GM23338 (cell line): Measurements from ENCODE around the gene ANKRD40. TPM values are rescaled to one million over a fixed set of nuclear protein-coding genes. Genes with fewer than 3 reads are reported as not detected.
A peak's percentile ranks its signal among the peaks of the same experiment; 100 is the strongest.

Experiments
- ATAC-seq: fragments of 200-7000 bp; cut with Tn5 transposase; 3 replicates; pipeline ENCODE4 v1.9.1; 2020
- DNase-seq: peaks from one replicate; pipeline ENCODE4 v3.0.0-alpha.2; 2015; ENCODE audit warnings: low spot score
- H2AFZ ChIP-seq: fragments of 200-600 bp; sonication (generic); 2 replicates; pipeline ENCODE4 v1.8.0; 2016; ENCODE audit warnings: antibody characterized with exemption, mild to moderate bottlenecking, moderate library complexity
- H3F3A ChIP-seq: fragments of 200-600 bp; sonication (generic); replicated peaks from 2 replicates; pipeline ENCODE4 v1.8.0; 2017; ENCODE audit warnings: antibody characterized with exemption, mixed run types, low read depth
- H3K27ac ChIP-seq: fragments of 200-600 bp; sonication (generic); 2 replicates; pipeline ENCODE4 v1.6.1; 2016; ENCODE audit warnings: low read depth
- H3K27me3 ChIP-seq: fragments of 200-600 bp; sonication (generic); 2 replicates; pipeline ENCODE4 v1.8.0; 2016; ENCODE audit warnings: mild to moderate bottlenecking, mixed run types, moderate library complexity; ENCODE audit not compliant: insufficient read depth
- H3K36me3 ChIP-seq: fragments of 200-600 bp; sonication (generic); 2 replicates; pipeline ENCODE4 v1.8.0; 2016; ENCODE audit warnings: mild to moderate bottlenecking; ENCODE audit not compliant: insufficient read depth
- H3K4me1 ChIP-seq: fragments of 200-600 bp; sonication (generic); 2 replicates; pipeline ENCODE4 v1.8.0; 2016; ENCODE audit warnings: mild to moderate bottlenecking, moderate library complexity; ENCODE audit not compliant: insufficient read depth
- H3K4me2 ChIP-seq: fragments of 200-600 bp; sonication (generic); 2 replicates; pipeline ENCODE4 v1.7.1; 2017; ENCODE audit warnings: mixed run types
- H3K4me3 ChIP-seq: fragments of 200-600 bp; sonication (generic); 2 replicates; pipeline ENCODE4 v1.6.1; 2016; ENCODE audit warnings: mixed run types
- H3K79me2 ChIP-seq: fragments of 200-600 bp; sonication (generic); replicated peaks from 2 replicates; pipeline ENCODE4 v1.8.0; 2017; ENCODE audit warnings: mild to moderate bottlenecking; ENCODE audit not compliant: insufficient read depth
- H3K9me2 ChIP-seq: fragments of 200-600 bp; sonication (generic); 2 replicates; pipeline ENCODE4 v1.8.0; 2017; ENCODE audit not compliant: insufficient read depth
- H4K20me1 ChIP-seq: fragments of 200-600 bp; sonication (generic); replicated peaks from 2 replicates; pipeline ENCODE4 v1.8.0; 2017; ENCODE audit warnings: mild to moderate bottlenecking; ENCODE audit not compliant: insufficient read depth
- H3K27ac Mint-ChIP-seq: 2 replicates; pipeline ENCODE4 v1.8.0; 2020; ENCODE audit warnings: inconsistent platforms, mild to moderate bottlenecking, moderate library complexity, mixed read lengths
- H3K27me3 Mint-ChIP-seq: 3 replicates; pipeline ENCODE4 v1.8.0; 2022; ENCODE audit warnings: low read depth, mild to moderate bottlenecking, moderate library complexity, mixed read lengths, inconsistent platforms; ENCODE audit not compliant: insufficient read depth, poor library complexity
- H3K36me3 Mint-ChIP-seq: 3 replicates; pipeline ENCODE4 v1.8.0; 2021; ENCODE audit warnings: low read depth, mild to moderate bottlenecking, inconsistent platforms, moderate library complexity, mixed read lengths
- H3K4me1 Mint-ChIP-seq: 3 replicates; pipeline ENCODE4 v1.8.0; 2020; ENCODE audit warnings: mild to moderate bottlenecking, inconsistent platforms, mixed read lengths
- H3K4me3 Mint-ChIP-seq: 3 replicates; pipeline ENCODE4 v1.8.0; 2021; ENCODE audit warnings: moderate library complexity, mild to moderate bottlenecking, inconsistent platforms, mixed read lengths
- H3K9me3 Mint-ChIP-seq: 3 replicates; pipeline ENCODE4 v1.8.0; 2020; ENCODE audit warnings: moderate library complexity, mild to moderate bottlenecking, inconsistent platforms, mixed read lengths
- CREB1 ChIP-seq: fragments of 250-450 bp; sonication (Bioruptor Pico); IDR thresholded peaks from 2 replicates; pipeline ENCODE4 v1.5.0; 2020; ENCODE audit warnings: low read depth, mild to moderate bottlenecking, moderate library complexity
- CTCF ChIP-seq, 2 experiments: fragments of 200-600 bp in 1 of 2; sonication (generic) in 1 of 2; conservative IDR thresholded peaks; 2 replicates each; pipeline versions ENCODE4 v1.5.1 to v1.6.1; 2016 to 2017; ENCODE audit warnings: antibody characterized with exemption in 2 of 2, low read depth in 2 of 2, mild to moderate bottlenecking in 2 of 2, moderate library complexity in 1 of 2
- NANOG ChIP-seq: IDR thresholded peaks from 2 replicates; pipeline ENCODE4 v1.6.1; 2016; ENCODE audit warnings: antibody characterized with exemption, borderline replicate concordance
- ZNF114 ChIP-seq: fragments of 250-450 bp; sonication (Bioruptor Pico); IDR thresholded peaks from 2 replicates; pipeline ENCODE4 v1.5.0; 2020; ENCODE audit warnings: mild to moderate bottlenecking, moderate library complexity
- ZNF331 ChIP-seq: fragments of 250-450 bp; sonication (Bioruptor Pico); IDR thresholded peaks from 2 replicates; pipeline ENCODE4 v1.5.0; 2020; ENCODE audit warnings: low read depth, mild to moderate bottlenecking, moderate library complexity
- ZNF462 ChIP-seq: fragments of 250-450 bp; sonication (Bioruptor Pico); IDR thresholded peaks from 2 replicates; pipeline ENCODE4 v1.5.0; 2020; ENCODE audit warnings: mild to moderate bottlenecking, moderate library complexity
- polyA plus RNA-seq: library from polyadenylated mRNA; unstranded; fragments of >200 nt; fragmentation: Nextera tagmentation; extraction: Ambion mirVana; gene quantifications from 2 replicates; pipeline ENCODE4 v1.2.1, GENCODE V29; 2016
- total RNA-seq: library from RNA; depleted of rRNA; stranded (reverse); fragments of >200 nt; shearing (Covaris generic); gene quantifications from 2 replicates; pipeline ENCODE4 v1.2.3, GENCODE V29; 2014

ANKRD40 gene
- total and polyA plus RNA-seq, 2 experiments from 2014 or later = 19.0 to 42.1 TPM

GRCh38 chr17:50712641-50713040 is 4.9 kb upstream of the ANKRD40 start:
- Histone ChIP-seq H3K4me2 (no peak overlapping the region), H3K79me2 (no peaks in the 10 kb centered on the region), H3K4me1 (peaks cover 5% of the 10 kb centered on the region), H2AFZ (peak overlapping the region; percentile 91; the same call in 1 of the 2 replicates), H3K36me3 (no peaks in the 10 kb centered on the region), H3K4me3 (no peak overlapping the region), H3K9me2 (no peaks in the 10 kb centered on the region), H3K27me3 (no peaks in the 10 kb centered on the region), H4K20me1 (no peaks in the 10 kb centered on the region), H3F3A (0 out of 2 replicates have a peak, but pooled peaks cover 5% of the 10 kb centered on the region), H3K27ac (no peak overlapping the region)
- Mint-ChIP-seq H3K27me3 (peaks cover 1% of the 10 kb centered on the region), H3K36me3 (no peaks in the 10 kb centered on the region; the same call in 2 of the 3 replicates), H3K27ac (no peak overlapping the region), H3K4me3 (no peak overlapping the region), H3K4me1 (peaks cover 28% of the 10 kb centered on the region), H3K9me3 (no peaks in the 10 kb centered on the region)
- ATAC-seq (no peak), DNase-seq (no peak)
- TF ChIP-seq ZNF114 (no peak), ZNF462 (CRISPR knock-in tag) (no peak), NANOG (no peak), ZNF331 (CRISPR knock-in tag) (no peak), CTCF (conservative IDR thresholded peaks at IDR 0.05; ENCODE audit: low read depth in 2 of 2) (no peak), CREB1 (CRISPR knock-in tag) (no peak)
